HEK293T (cell line): ENCODE data around the gene KRTAP9-4.
"Not testable (repeated sequence)": the region's sequence is repeated elsewhere in the genome, so short reads cannot be mapped to it uniquely, and the experiment has no call there.

Experiments
- CTCF ChIA-PET: fragments of 350-600 bp; formaldehyde crosslinking; extraction: SDS; loops from one replicate; lab custom pipeline; 2021; ENCODE audit warnings: antibody characterized with exemption, inconsistent platforms; lab: Yijun Ruan, JAX
- POLR2A ChIA-PET: fragments of 350-600 bp; formaldehyde crosslinking; extraction: SDS; loops from one replicate; lab custom pipeline; 2020; ENCODE audit warnings: antibody characterized with exemption, inconsistent platforms; lab: Yijun Ruan, JAX
- DNase-seq: peaks from one replicate; pipeline ENCODE4 v3.0.0; 2012; ENCODE audit warnings: mixed read lengths; ENCODE audit errors: extremely low spot score
- ARNT ChIP-seq: fragments of 450-650 bp; IDR thresholded peaks from 2 replicates; pipeline ENCODE4 v1.6.1; 2017; ENCODE audit warnings: mild to moderate bottlenecking
- BHLHE40 ChIP-seq: fragments of 450-650 bp; IDR thresholded peaks from 2 replicates; pipeline ENCODE4 v1.6.1; 2016; ENCODE audit warnings: mild to moderate bottlenecking, moderate library complexity, borderline replicate concordance
- CTBP1 ChIP-seq: fragments of 450-650 bp; IDR thresholded peaks from 2 replicates; pipeline ENCODE4 v1.6.1; 2016; ENCODE audit warnings: borderline replicate concordance
- ELF4 ChIP-seq: fragments of 450-650 bp; IDR thresholded peaks from 2 replicates; pipeline ENCODE4 v1.6.1; 2017; ENCODE audit warnings: antibody characterized with exemption
- FOXA1 ChIP-seq: fragments of 450-650 bp; IDR thresholded peaks from 2 replicates; pipeline ENCODE4 v1.6.1; 2016; ENCODE audit warnings: mild to moderate bottlenecking
- FOXK2 ChIP-seq: fragments of 450-650 bp; IDR thresholded peaks from 2 replicates; pipeline ENCODE4 v1.6.1; 2016; ENCODE audit warnings: mild to moderate bottlenecking
- FOXM1 ChIP-seq: fragments of 450-650 bp; IDR thresholded peaks from 2 replicates; pipeline ENCODE4 v1.6.1; 2017; ENCODE audit warnings: mild to moderate bottlenecking, borderline replicate concordance
- HDGF ChIP-seq: fragments of 450-650 bp; IDR thresholded peaks from 2 replicates; pipeline ENCODE4 v1.6.1; 2017; ENCODE audit warnings: antibody characterized with exemption, borderline replicate concordance
- L3MBTL2 ChIP-seq: fragments of 450-650 bp; conservative IDR thresholded peaks from 2 replicates; pipeline ENCODE4 v1.6.1; 2016; ENCODE audit warnings: mild to moderate bottlenecking
- LEF1 ChIP-seq: fragments of 450-650 bp; IDR thresholded peaks from 2 replicates; pipeline ENCODE4 v1.6.1; 2017; ENCODE audit warnings: mild to moderate bottlenecking, borderline replicate concordance
- NFRKB ChIP-seq: fragments of 450-650 bp; IDR thresholded peaks from 2 replicates; pipeline ENCODE4 v1.6.1; 2016; ENCODE audit warnings: mild to moderate bottlenecking, moderate library complexity
- PKNOX1 ChIP-seq: fragments of 450-650 bp; IDR thresholded peaks from 2 replicates; pipeline ENCODE4 v1.6.1; 2016
- SP1 ChIP-seq: fragments of 450-650 bp; IDR thresholded peaks from 2 replicates; pipeline ENCODE4 v1.6.1; 2017
- SUZ12 ChIP-seq: fragments of 450-650 bp; IDR thresholded peaks from 2 replicates; pipeline ENCODE4 v1.6.1; 2016; ENCODE audit warnings: mild to moderate bottlenecking
- TARDBP ChIP-seq: fragments of 450-650 bp; IDR thresholded peaks from 2 replicates; pipeline ENCODE4 v1.6.1; 2016
- ZNF384 ChIP-seq: fragments of 450-650 bp; IDR thresholded peaks from 2 replicates; pipeline ENCODE4 v1.6.1; 2016

KRTAP9-4 gene

DNA sequence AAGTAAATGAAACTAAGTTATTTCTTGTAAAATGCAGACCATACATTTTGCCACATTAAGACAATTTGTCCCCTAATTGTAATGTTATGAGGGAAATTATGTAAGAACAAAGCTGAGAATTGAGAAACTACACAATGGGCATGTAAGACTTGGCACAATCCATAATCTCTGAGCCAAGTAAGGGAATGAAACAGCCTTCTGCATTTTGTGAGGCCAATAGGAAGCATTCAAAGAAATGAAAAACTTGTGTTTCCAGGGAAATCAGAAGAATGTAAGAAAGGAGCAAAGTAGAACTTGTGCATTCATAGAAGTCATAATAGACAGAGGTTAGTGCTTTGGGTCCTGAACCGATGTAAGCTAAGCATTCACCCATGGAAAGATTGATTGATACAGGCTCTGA lies 1.8 kb downstream of the KRTAP9-4 start:
- TF ChIP-seq TARDBP (no peak), ZNF384 (no peak), SP1 (no peak), ARNT (no peak), ELF4 (no peak), FOXA1 (no peak), PKNOX1 (no peak), NFRKB (no peak)
- ChIA-PET CTCF (no interaction called here), POLR2A (no interaction called here)
- DNase-seq, result no peak

DNA sequence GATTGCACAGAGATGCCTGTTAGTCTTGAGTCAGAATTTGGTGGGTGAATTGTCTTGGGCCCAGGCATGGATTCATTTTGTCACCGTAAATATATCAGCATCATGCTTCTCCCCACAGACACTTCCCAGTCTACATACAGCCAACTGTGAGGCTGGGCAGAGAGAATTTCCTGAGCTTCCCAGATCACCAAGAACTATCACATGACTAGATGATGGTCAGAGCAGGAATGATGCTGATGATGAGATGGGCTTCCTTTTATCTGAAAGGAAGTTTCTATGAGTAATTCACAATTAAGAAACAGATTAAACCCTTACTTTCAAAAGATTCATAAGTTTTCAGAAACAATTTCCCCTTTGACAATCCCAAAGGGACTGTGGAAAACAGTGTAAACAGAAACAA lies 5.4 kb downstream of the KRTAP9-4 start:
- no peak for DNase-seq
- CTCF ChIA-PET, result no interaction called here
- TF ChIP-seq ELF4 (no peak), NFRKB (no peak), ZNF384 (no peak), LEF1 (no peak)
- POLR2A ChIA-PET, result no interaction called here

GRCh38 chr17:41255381-41256290 lies 6.1 kb downstream of the KRTAP9-4 start, which contains the start of gene KRTAP9-9:
KRTAP9-9 (plus strand) TSS chr17:41255384.
- DNase-seq, CTCF ChIA-PET, POLR2A ChIA-PET: not testable (repeated sequence)

GRCh38 chr17:41256291-41256685 lies 6.8 kb downstream of the KRTAP9-4 start:
- TF ChIP-seq L3MBTL2, result no peak
- TF ChIP-seq ARNT, result no peak
- no peak for TF ChIP-seq LEF1
- TF ChIP-seq ELF4, result no peak
- TF ChIP-seq SUZ12, result no peak
- no peak for TF ChIP-seq ZNF384
- no peak for TF ChIP-seq FOXM1
- TF ChIP-seq TARDBP, result no peak
- no peak for TF ChIP-seq CTBP1
- no peak for TF ChIP-seq BHLHE40
- no peak for TF ChIP-seq SP1
- TF ChIP-seq FOXA1, result no peak
- no peak for TF ChIP-seq NFRKB
- TF ChIP-seq HDGF, result no peak
- no peak for TF ChIP-seq PKNOX1
- no peak for TF ChIP-seq FOXK2
- DNase-seq, result no peak
- CTCF ChIA-PET, result no interaction called here
- POLR2A ChIA-PET, result no interaction called here

DNA sequence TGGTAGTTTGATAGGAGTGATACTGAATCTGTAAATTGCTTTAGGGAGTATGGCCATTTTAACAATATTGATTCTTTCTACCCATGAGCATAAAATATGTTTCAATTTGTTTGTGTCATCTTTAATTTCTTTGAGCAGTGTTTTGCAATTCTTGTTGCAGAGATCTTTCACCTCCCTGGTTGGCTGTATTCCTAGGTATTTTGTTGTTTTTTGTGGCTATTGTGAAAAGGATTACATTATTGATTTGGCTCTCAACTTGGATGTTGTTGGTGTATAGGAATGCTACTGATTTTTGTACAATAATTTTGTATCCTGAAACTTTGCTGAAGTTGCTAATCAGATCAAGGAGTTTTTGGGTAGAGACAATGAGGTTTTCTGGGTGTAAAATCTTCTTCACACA lies 8.9 kb downstream of the KRTAP9-4 start:
- POLR2A ChIA-PET, result no interaction called here
- no peak for TF ChIP-seq TARDBP
- TF ChIP-seq PKNOX1, result no peak
- TF ChIP-seq ZNF384, result no peak
- TF ChIP-seq LEF1, result no peak
- no peak for TF ChIP-seq NFRKB
- no peak for TF ChIP-seq ELF4
- TF ChIP-seq HDGF, result no peak
- TF ChIP-seq FOXK2, result no peak
- TF ChIP-seq FOXA1, result no peak
- TF ChIP-seq L3MBTL2, result no peak
- TF ChIP-seq CTBP1, result no peak
- TF ChIP-seq ARNT, result no peak
- TF ChIP-seq SP1, result no peak
- TF ChIP-seq SUZ12, result no peak
- no peak for TF ChIP-seq FOXM1
- no peak for TF ChIP-seq BHLHE40
- no peak for DNase-seq
- CTCF ChIA-PET, result no interaction called here

- POLR2A ChIA-PET, result no interaction called here
Observed at GRCh38 chr17:41263212-41263611, 13.7 kb downstream of the KRTAP9-4 start.

More at GRCh38 chr17:41263212-41263611, 13.7 kb downstream of the KRTAP9-4 start:
- DNase-seq, result no peak
- TF ChIP-seq SP1 (no peak), ZNF384 (no peak), FOXM1 (no peak), ARNT (no peak), FOXK2 (no peak), ELF4 (no peak), SUZ12 (no peak), HDGF (no peak)
- CTCF ChIA-PET, result no interaction called here
